ENCODE data around the gene HLA-G. TPM values are rescaled to one million over a fixed set of nuclear protein-coding genes. Genes with fewer than 3 reads are reported as not detected.
"Not testable (repeated sequence)": the region's sequence is repeated elsewhere in the genome, so short reads cannot be mapped to it uniquely, and the experiment has no call there.

Gene HLA-G
- total and polyA plus RNA-seq, 7 experiments from 2014 or later = 0.32 to 2.7 (median 0.94) TPM; not detected in 1

- Mint-ChIP-seq H3K4me3 (no peak overlapping the region), H3K36me3 (peaks cover 3 to 13% (median 5%) of the 10 kb centered on the region in 5 donors), H3K4me1 (peaks cover 0 to 2% (median 0%) of the 10 kb centered on the region in 7 donors), H3K27me3 (peaks cover 6 to 16% (median 10%) of the 10 kb centered on the region in 5 donors), H3K27ac (no peak overlapping the region), H3K9me3 (peaks cover 0 to 14% (median 0%) of the 10 kb centered on the region in 11 donors)
- Histone ChIP-seq H3K9me3 (ENCODE audit: control insufficient read depth in 2 of 3, low read length in 3 of 3) (no peaks in the 10 kb centered on the region), H3K36me3 (ENCODE audit: control insufficient read depth in 2 of 3, insufficient read depth in 3 of 3, low read length in 3 of 3) (no peaks in the 10 kb centered on the region), H3K27me3 (ENCODE audit: control insufficient read depth in 2 of 2, insufficient read depth in 2 of 2, low read length in 2 of 2) (no peaks in the 10 kb centered on the region), H3K27ac (ENCODE audit: low read depth, low read length) (no peak overlapping the region), H3K4me3 (ENCODE audit: low read length) (no peak overlapping the region), H3K4me1 (ENCODE audit: control insufficient read depth in 2 of 2, insufficient read depth in 2 of 2, low read length in 2 of 2) (no peaks in the 10 kb centered on the region)
- no peak for ATAC-seq
- CTCF ChIA-PET = no interaction called here
- POLR2A ChIA-PET = no interaction called here
- DNase-seq = no peak
- intact Hi-C loops (cut with micrococcal nuclease) = no loop called here
Measured at GRCh38 chr6:29872791-29873190, 45.2 kb downstream of the HLA-G start.

GRCh38 chr6:29875257-29875656 is 47.6 kb downstream of the HLA-G start:
- no peak overlapping the region for H3K27ac Mint-ChIP-seq
- no peak for DNase-seq
- CTCF ChIA-PET = no interaction called here

GRCh38 chr6:29875734-29876133 is 48.1 kb downstream of the HLA-G start:
- intact Hi-C loops (cut with micrococcal nuclease); H3K27ac Mint-ChIP-seq; CTCF ChIA-PET; H3K4me1 ChIP-seq (ENCODE audit: control insufficient read depth in 2 of 2, insufficient read depth in 2 of 2, low read length in 2 of 2); H3K36me3 ChIP-seq (ENCODE audit: control insufficient read depth in 2 of 3, insufficient read depth in 3 of 3, low read length in 3 of 3); H3K4me3 Mint-ChIP-seq; H3K27ac ChIP-seq (ENCODE audit: low read depth, low read length); DNase-seq; H3K9me3 ChIP-seq (ENCODE audit: control insufficient read depth in 2 of 3, low read length in 3 of 3); H3K27me3 ChIP-seq (ENCODE audit: control insufficient read depth in 2 of 2, insufficient read depth in 2 of 2, low read length in 2 of 2); H3K4me3 ChIP-seq (ENCODE audit: low read length); ATAC-seq; H3K4me1 Mint-ChIP-seq: not testable (repeated sequence)
- POLR2A ChIA-PET = interaction anchor here (0.6 kb wide), 1 partner anchor 40 kb away, joined by 3 read pairs; no protein-coding TSS in a partner anchor
- peaks cover 0 to 14% (median 0%) of the 10 kb centered on the region in 11 donors for H3K9me3 Mint-ChIP-seq
- H3K27me3 Mint-ChIP-seq = peaks cover 0 to 14% (median 0%) of the 10 kb centered on the region in 5 donors
- peaks cover 3 to 13% (median 5%) of the 10 kb centered on the region in 5 donors for H3K36me3 Mint-ChIP-seq

More at GRCh38 chr6:29875257-29875656, 47.6 kb downstream of the HLA-G start:
- peaks cover 0 to 14% (median 0%) of the 10 kb centered on the region in 5 donors for H3K27me3 Mint-ChIP-seq
- H3K27me3 ChIP-seq (ENCODE audit: control insufficient read depth in 2 of 2, insufficient read depth in 2 of 2, low read length in 2 of 2) = no peaks in the 10 kb centered on the region
- H3K4me1 ChIP-seq (ENCODE audit: control insufficient read depth in 2 of 2, insufficient read depth in 2 of 2, low read length in 2 of 2) = no peaks in the 10 kb centered on the region
- no peaks in the 10 kb centered on the region for H3K36me3 ChIP-seq (ENCODE audit: control insufficient read depth in 2 of 3, insufficient read depth in 3 of 3, low read length in 3 of 3)
- POLR2A ChIA-PET = no interaction called here
- no peak for ATAC-seq
- no peaks in the 10 kb centered on the region for H3K9me3 ChIP-seq (ENCODE audit: control insufficient read depth in 2 of 3, low read length in 3 of 3)
- H3K27ac ChIP-seq (ENCODE audit: low read depth, low read length) = no peak overlapping the region
- H3K4me1 Mint-ChIP-seq = peaks cover 0 to 2% (median 0%) of the 10 kb centered on the region in 7 donors
- intact Hi-C loops (cut with micrococcal nuclease) = no loop called here
- H3K4me3 Mint-ChIP-seq = no peak overlapping the region
- H3K4me3 ChIP-seq (ENCODE audit: low read length) = no peak overlapping the region
- H3K36me3 Mint-ChIP-seq = peaks cover 3 to 13% (median 5%) of the 10 kb centered on the region in 5 donors
- H3K9me3 Mint-ChIP-seq = peaks cover 0 to 14% (median 0%) of the 10 kb centered on the region in 11 donors

Other genes starting within 250 kb of the HLA-G start
- gene OR2H2, start 242.7 kb upstream of the HLA-G start, total RNA-seq = not detected
- gene OR2H2, start 242.7 kb upstream of the HLA-G start, polyA plus RNA-seq = not detected
- gene GABBR1, start 194.6 kb upstream of the HLA-G start, total RNA-seq = 100 to 1,000 TPM in 1 of 5 experiments, 10 to 100 TPM in 4; 37.0 to 115 (median 61.9) TPM
- 1 to 10 TPM; 1.2 to 2.2 TPM for gene GABBR1, start 194.6 kb upstream of the HLA-G start, polyA plus RNA-seq
- gene MOG, start 170.7 kb upstream of the HLA-G start, total RNA-seq = not detected
- gene MOG, start 170.7 kb upstream of the HLA-G start, polyA plus RNA-seq = not detected
- gene ZFP57, start 146.7 kb upstream of the HLA-G start, total RNA-seq = 1 to 10 TPM in 2 of 5 experiments, not detected in 3; 1.7 to 2.3 TPM
- 1 to 10 TPM in 1 of 2 donors, not detected in 1; 3.3 TPM for gene ZFP57, start 146.7 kb upstream of the HLA-G start, polyA plus RNA-seq
- 100 to 1,000 TPM; 502 to 678 (median 522) TPM for gene HLA-F, start 104.4 kb upstream of the HLA-G start, total RNA-seq
- 100 to 1,000 TPM; 348 to 498 TPM for gene HLA-F, start 104.4 kb upstream of the HLA-G start, polyA plus RNA-seq
- 1,000 to 10,000 TPM; 1,540 to 2,258 (median 1,836) TPM for gene HLA-A, start 114.7 kb downstream of the HLA-G start, total RNA-seq
- gene HLA-A, start 114.7 kb downstream of the HLA-G start, polyA plus RNA-seq = 1,000 to 10,000 TPM; 2,350 to 3,318 TPM
- 10 to 100 TPM; 27.3 to 66.8 (median 45.0) TPM for gene POLR1H, start 233.4 kb downstream of the HLA-G start, total RNA-seq
- gene POLR1H, start 233.4 kb downstream of the HLA-G start, polyA plus RNA-seq = 100 to 1,000 TPM in 1 of 2 donors, 10 to 100 TPM in 1; 89.2 to 128 TPM
- 10 to 100 TPM; 49.4 to 67.1 (median 62.7) TPM for gene PPP1R11, start 239.4 kb downstream of the HLA-G start, total RNA-seq
- gene PPP1R11, start 239.4 kb downstream of the HLA-G start, polyA plus RNA-seq = 100 to 1,000 TPM; 112 to 113 TPM
- not detected for gene RNF39, start 247.9 kb downstream of the HLA-G start, total RNA-seq
- under 1 TPM in 1 of 2 donors, not detected in 1; 0.33 TPM for gene RNF39, start 247.9 kb downstream of the HLA-G start, polyA plus RNA-seq